Naive thymus-derived CD4-positive, alpha-beta T cell (primary cell): ENCODE data around the gene FAM131C. TPM values are rescaled to one million over a fixed set of nuclear protein-coding genes. Genes with fewer than 3 reads are reported as not detected.
"Not testable (repeated sequence)": the region's sequence is repeated elsewhere in the genome, so short reads cannot be mapped to it uniquely, and the experiment has no call there.

Source experiments
- ATAC-seq: fragments of 150-1000 bp; cut with Tn5 transposase; 2 replicates; pipeline ENCODE4 v1.10.0; 2021; ENCODE audit warnings: mild to moderate bottlenecking, moderate library complexity
- CTCF ChIA-PET: fragments of 350-600 bp; sonication (Branson Sonifier 250); formaldehyde crosslinking; loops from one replicate; lab custom pipeline; 2021; ENCODE audit warnings: antibody characterized with exemption; lab: Charles Lee
- POLR2A ChIA-PET: fragments of 350-600 bp; sonication (Branson Sonifier 250); formaldehyde crosslinking; loops from one replicate; lab custom pipeline; 2021; ENCODE audit warnings: antibody characterized with exemption, inconsistent platforms; lab: Charles Lee
- DNase-seq, 9 donors: peaks; one replicate each; pipeline versions ENCODE4 v3.0.0 to v3.0.0-alpha.2; 2020 to 2022; ENCODE audit warnings: mixed read lengths in 1 of 9
- H3K27ac ChIP-seq: one replicate; pipeline ENCODE4 v1.7.0; 2013; ENCODE audit warnings: mild to moderate bottlenecking, low read depth, low read length, moderate library complexity
- H3K27me3 ChIP-seq, 2 donors: one replicate each; pipeline ENCODE4 v1.7.0; 2013; ENCODE audit warnings: low read length in 2 of 2, mild to moderate bottlenecking in 2 of 2, moderate library complexity in 2 of 2; ENCODE audit not compliant: control insufficient read depth in 2 of 2, insufficient read depth in 2 of 2
- H3K36me3 ChIP-seq, 3 experiments: 1 replicate in 2 of 3; 2 replicates in 1 of 3; pipeline ENCODE4 v1.7.0; 2013; ENCODE audit warnings: low read length in 3 of 3, mild to moderate bottlenecking in 3 of 3, moderate library complexity in 1 of 3; ENCODE audit not compliant: insufficient read depth in 3 of 3, control insufficient read depth in 2 of 3
- H3K4me1 ChIP-seq, 2 donors: one replicate each; pipeline ENCODE4 v1.7.0; 2013; ENCODE audit warnings: low read length in 2 of 2, mild to moderate bottlenecking in 2 of 2, moderate library complexity in 1 of 2; ENCODE audit not compliant: control insufficient read depth in 2 of 2, insufficient read depth in 2 of 2
- H3K4me3 ChIP-seq: 2 replicates; pipeline ENCODE4 v1.7.0; 2013; ENCODE audit warnings: mild to moderate bottlenecking, low read length
- H3K9me3 ChIP-seq, 3 experiments: 1 replicate in 2 of 3; 2 replicates in 1 of 3; pipeline ENCODE4 v1.7.0; 2013; ENCODE audit warnings: low read length in 3 of 3; ENCODE audit not compliant: control insufficient read depth in 2 of 3
- H3K27ac Mint-ChIP-seq, 9 donors: one replicate each; pipeline ENCODE4 v1.8.0; 2020 to 2022; ENCODE audit warnings: mixed read lengths in 9 of 9, mild to moderate bottlenecking in 8 of 9, moderate library complexity in 5 of 9, inconsistent platforms in 2 of 9
- H3K27me3 Mint-ChIP-seq, 5 donors: one replicate each; pipeline ENCODE4 v1.8.0; 2021 to 2022; ENCODE audit warnings: mixed read lengths in 5 of 5, mild to moderate bottlenecking in 1 of 5
- H3K36me3 Mint-ChIP-seq, 5 donors: one replicate each; pipeline ENCODE4 v1.8.0; 2020 to 2022; ENCODE audit warnings: mixed read lengths in 5 of 5, mild to moderate bottlenecking in 3 of 5, inconsistent platforms in 1 of 5
- H3K4me1 Mint-ChIP-seq, 7 donors: one replicate each; pipeline ENCODE4 v1.8.0; 2020 to 2022; ENCODE audit warnings: mixed read lengths in 7 of 7, mild to moderate bottlenecking in 3 of 7, inconsistent platforms in 1 of 7
- H3K4me3 Mint-ChIP-seq, 10 donors: one replicate each; pipeline ENCODE4 v1.8.0; 2020 to 2022; ENCODE audit warnings: mild to moderate bottlenecking in 10 of 10, mixed read lengths in 10 of 10, moderate library complexity in 6 of 10, inconsistent platforms in 2 of 10
- H3K9me3 Mint-ChIP-seq, 11 donors: one replicate each; pipeline ENCODE4 v1.8.0; 2020 to 2022; ENCODE audit warnings: mixed read lengths in 11 of 11, mild to moderate bottlenecking in 4 of 11, inconsistent platforms in 1 of 11, moderate library complexity in 1 of 11
- intact Hi-C, 2 donors: fragments of 100-400 bp; cut with micrococcal nuclease; formaldehyde crosslinking; loops; one replicate each; pipeline ENCODE4 v1.15.1; 2023
- polyA plus RNA-seq, 2 donors: library from polyadenylated mRNA; unstranded; fragments of 300-500 nt; fragmentation: Illumina TruSeq; gene quantifications; one replicate each; pipeline ENCODE4 v1.2.3, GENCODE V29; 2021
- total RNA-seq, 6 experiments: library from RNA in 5 of 6; stranded (reverse) in 5 of 6; gene quantifications; 1 replicate in 5 of 6; 2 replicates in 1 of 6; pipeline ENCODE4 v1.2.3 and lab custom pipeline; 2021 to 2026

FAM131C gene
- total and polyA plus RNA-seq, 7 experiments from 2014 or later, result 1.3 TPM; not detected in 6

GRCh38 chr1:16054598-16055540 is 18.6 kb downstream of the FAM131C start:
- Histone ChIP-seq H3K27ac (no peak overlapping the region), H3K27me3 (no peaks in the 10 kb centered on the region), H3K4me1 (no peaks in the 10 kb centered on the region), H3K4me3 (no peak overlapping the region), H3K36me3 (no peaks in the 10 kb centered on the region), H3K9me3 (no peaks in the 10 kb centered on the region)
- H3K4me1 Mint-ChIP-seq, result peaks cover 5 to 6% (median 6%) of the 10 kb centered on the region in 7 donors
- peaks cover 0 to 11% (median 6%) of the 10 kb centered on the region in 5 donors for H3K27me3 Mint-ChIP-seq
- H3K27ac Mint-ChIP-seq, result no peak overlapping the region
- no peaks in the 10 kb centered on the region for H3K36me3 Mint-ChIP-seq
- H3K9me3 Mint-ChIP-seq, result no peaks in the 10 kb centered on the region
- DNase-seq (no peak), ATAC-seq (no peak)
- CTCF ChIA-PET, result interaction anchor here (0.6 to 2.5 kb wide), 7 partner anchors 45 to 264 kb away, joined by 3 to 10 read pairs (median 5); no protein-coding TSS in a partner anchor
- H3K4me3 Mint-ChIP-seq, result no peak overlapping the region
- intact Hi-C loops, result no loop called here
- POLR2A ChIA-PET, result no interaction called here

- POLR2A ChIA-PET, result no interaction called here
- CTCF ChIA-PET, result interaction anchor here (0.9 to 2.5 kb wide), 3 partner anchors 238 to 263 kb away, joined by 3 to 8 read pairs (median 8); no protein-coding TSS in a partner anchor
- no peak for ATAC-seq
- Mint-ChIP-seq H3K4me1 (peaks cover 5 to 10% (median 6%) of the 10 kb centered on the region in 7 donors), H3K9me3 (no peaks in the 10 kb centered on the region), H3K4me3 (no peak overlapping the region), H3K27ac (peak overlapping the region in 1 of 9 donors; percentile 55), H3K36me3 (no peaks in the 10 kb centered on the region), H3K27me3 (peaks cover 0 to 15% (median 13%) of the 10 kb centered on the region in 5 donors)
- intact Hi-C loops, result no loop called here
- no peaks in the 10 kb centered on the region for H3K36me3 ChIP-seq
- DNase-seq, result no peak
- no peaks in the 10 kb centered on the region for H3K4me1 ChIP-seq
- H3K4me3 ChIP-seq, result no peak overlapping the region
- H3K9me3 ChIP-seq, result no peaks in the 10 kb centered on the region
- no peaks in the 10 kb centered on the region for H3K27me3 ChIP-seq
- H3K27ac ChIP-seq, result no peak overlapping the region
Measured at GRCh38 chr1:16053781-16054502, 19.5 kb downstream of the FAM131C start.

- ATAC-seq, H3K4me3 Mint-ChIP-seq, H3K27ac ChIP-seq, DNase-seq, intact Hi-C loops, H3K4me1 ChIP-seq, H3K9me3 Mint-ChIP-seq, H3K4me3 ChIP-seq, H3K9me3 ChIP-seq, H3K27me3 ChIP-seq, CTCF ChIA-PET, POLR2A ChIA-PET, H3K36me3 Mint-ChIP-seq, H3K27ac Mint-ChIP-seq, H3K36me3 ChIP-seq: not testable (repeated sequence)
- H3K4me1 Mint-ChIP-seq, result peaks cover 5 to 12% (median 6%) of the 10 kb centered on the region in 7 donors
- H3K27me3 Mint-ChIP-seq, result peaks cover 0 to 19% (median 11%) of the 10 kb centered on the region in 5 donors
Measured at GRCh38 chr1:16051949-16052348, 21.5 kb downstream of the FAM131C start.

GRCh38 chr1:16051039-16051438 is 22.4 kb downstream of the FAM131C start:
- CTCF ChIA-PET, result interaction anchor here (0.5 kb wide), 1 partner anchor 187 kb away, joined by 3 read pairs; no protein-coding TSS in a partner anchor
- Mint-ChIP-seq H3K36me3 (no peaks in the 10 kb centered on the region), H3K27ac (peak overlapping the region in 1 of 9 donors; percentile 20), H3K4me3 (no peak overlapping the region), H3K9me3 (no peaks in the 10 kb centered on the region), H3K4me1 (peaks cover 3 to 10% (median 4%) of the 10 kb centered on the region in 7 donors), H3K27me3 (peaks cover 0 to 19% (median 11%) of the 10 kb centered on the region in 5 donors)
- no peak for DNase-seq
- Histone ChIP-seq H3K4me1 (no peaks in the 10 kb centered on the region), H3K27me3 (no peaks in the 10 kb centered on the region), H3K27ac (no peak overlapping the region), H3K9me3 (no peaks in the 10 kb centered on the region), H3K4me3 (no peak overlapping the region), H3K36me3 (no peaks in the 10 kb centered on the region)
- POLR2A ChIA-PET, result no interaction called here
- ATAC-seq, result no peak
- intact Hi-C loops, result no loop called here

- Histone ChIP-seq H3K4me1 (no peaks in the 10 kb centered on the region), H3K4me3 (no peak overlapping the region), H3K27ac (no peak overlapping the region), H3K27me3 (no peaks in the 10 kb centered on the region), H3K36me3 (no peaks in the 10 kb centered on the region), H3K9me3 (no peaks in the 10 kb centered on the region)
- Mint-ChIP-seq H3K36me3 (no peaks in the 10 kb centered on the region), H3K27ac (no peak overlapping the region), H3K9me3 (peaks cover 0 to under 1% (median 0%) of the 10 kb centered on the region in 11 donors), H3K27me3 (peaks cover 0 to 19% (median 11%) of the 10 kb centered on the region in 5 donors), H3K4me1 (peaks cover 0 to 7% (median 0%) of the 10 kb centered on the region in 7 donors), H3K4me3 (peak overlapping the region in 1 of 10 donors; percentile 61)
- ATAC-seq (no peak), DNase-seq (no peak)
- ChIA-PET POLR2A (no interaction called here), CTCF (interaction anchor here (0.5 kb wide), 1 partner anchor 187 kb away, joined by 3 read pairs; no protein-coding TSS in a partner anchor)
- intact Hi-C loops, result no loop called here
Measured at GRCh38 chr1:16050328-16050727, 23.1 kb downstream of the FAM131C start.

GRCh38 chr1:16048573-16049189 is 24.8 kb downstream of the FAM131C start:
- peak in 8 of 9 donors; percentile 11 to 51 (median 28) for DNase-seq
- peaks cover 0 to 19% (median 13%) of the 10 kb centered on the region in 5 donors for H3K27me3 Mint-ChIP-seq
- POLR2A ChIA-PET, result no interaction called here
- Histone ChIP-seq H3K36me3 (no peaks in the 10 kb centered on the region), H3K4me1 (no peaks in the 10 kb centered on the region), H3K27ac (no peak overlapping the region), H3K4me3 (no peak overlapping the region), H3K27me3 (no peaks in the 10 kb centered on the region), H3K9me3 (no peaks in the 10 kb centered on the region)
- peak overlapping the region in 8 of 10 donors; percentile 36 to 73 (median 64) for H3K4me3 Mint-ChIP-seq
- peaks cover 0 to 1% (median 0%) of the 10 kb centered on the region in 11 donors for H3K9me3 Mint-ChIP-seq
- H3K36me3 Mint-ChIP-seq, result no peaks in the 10 kb centered on the region
- no peak overlapping the region for H3K27ac Mint-ChIP-seq
- ATAC-seq, result peak; percentile 61
- peaks cover 0 to 7% (median 0%) of the 10 kb centered on the region in 7 donors for H3K4me1 Mint-ChIP-seq
- intact Hi-C loops, result no loop called here
- CTCF ChIA-PET, result no interaction called here
